ENCODE measurements around the gene CAMTA1. TPM values are rescaled to one million over a fixed set of nuclear protein-coding genes. Genes with fewer than 3 reads are reported as not detected.

Gene CAMTA1
- total RNA-seq, 1 donor from 2014 or later, result 47.9 TPM

DNA sequence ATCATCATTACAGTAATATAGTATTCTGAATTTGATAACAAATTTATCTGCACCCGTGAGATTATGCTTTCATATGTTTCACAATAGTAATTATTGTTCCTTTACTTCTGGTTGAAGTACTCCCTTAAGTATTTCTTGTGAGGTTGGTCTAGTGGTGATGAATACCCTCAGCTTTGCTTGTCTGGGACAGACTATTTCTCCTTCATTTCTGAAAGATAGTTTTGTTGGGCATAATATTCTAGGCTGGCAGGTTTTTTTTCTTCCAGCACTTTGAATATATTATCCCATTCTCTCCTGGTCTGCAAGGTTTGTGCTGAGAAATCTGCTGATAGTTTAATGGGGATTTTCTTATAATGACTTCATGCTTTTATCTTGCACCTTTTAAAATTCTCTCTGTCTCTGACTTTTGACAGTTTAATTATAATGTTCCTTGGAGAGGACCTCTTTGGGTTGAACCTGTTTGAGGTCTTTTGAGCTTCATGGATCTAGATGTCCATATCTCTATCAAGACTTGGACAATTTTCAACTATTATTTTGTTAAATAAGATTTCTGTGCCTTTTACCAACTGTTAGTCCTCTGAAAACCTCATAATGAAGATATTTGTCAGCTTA, 614.4 kb downstream of the CAMTA1 start:
- H3K27me3 ChIP-seq (ENCODE audit: low read depth), result no peaks in the 10 kb centered on the region
- H3K4me1 ChIP-seq, result no peaks in the 10 kb centered on the region
- ATAC-seq (no peak), DNase-seq (no peak)
- H3K9me3 ChIP-seq, result peaks cover 18% of the 10 kb centered on the region
- TF ChIP-seq, protein P1, sequence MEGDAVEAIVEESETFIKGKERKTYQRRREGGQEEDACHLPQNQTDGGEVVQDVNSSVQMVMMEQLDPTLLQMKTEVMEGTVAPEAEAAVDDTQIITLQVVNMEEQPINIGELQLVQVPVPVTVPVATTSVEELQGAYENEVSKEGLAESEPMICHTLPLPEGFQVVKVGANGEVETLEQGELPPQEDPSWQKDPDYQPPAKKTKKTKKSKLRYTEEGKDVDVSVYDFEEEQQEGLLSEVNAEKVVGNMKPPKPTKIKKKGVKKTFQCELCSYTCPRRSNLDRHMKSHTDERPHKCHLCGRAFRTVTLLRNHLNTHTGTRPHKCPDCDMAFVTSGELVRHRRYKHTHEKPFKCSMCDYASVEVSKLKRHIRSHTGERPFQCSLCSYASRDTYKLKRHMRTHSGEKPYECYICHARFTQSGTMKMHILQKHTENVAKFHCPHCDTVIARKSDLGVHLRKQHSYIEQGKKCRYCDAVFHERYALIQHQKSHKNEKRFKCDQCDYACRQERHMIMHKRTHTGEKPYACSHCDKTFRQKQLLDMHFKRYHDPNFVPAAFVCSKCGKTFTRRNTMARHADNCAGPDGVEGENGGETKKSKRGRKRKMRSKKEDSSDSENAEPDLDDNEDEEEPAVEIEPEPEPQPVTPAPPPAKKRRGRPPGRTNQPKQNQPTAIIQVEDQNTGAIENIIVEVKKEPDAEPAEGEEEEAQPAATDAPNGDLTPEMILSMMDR (IDR thresholded peaks at IDR 0.05), result no peak
- no peak overlapping the region for H3K4me3 ChIP-seq
- H3K27ac ChIP-seq, result no peak overlapping the region
- H3K36me3 ChIP-seq, result no peaks in the 10 kb centered on the region
- intact Hi-C loops (cut with DNase I), result no loop called here

DNA sequence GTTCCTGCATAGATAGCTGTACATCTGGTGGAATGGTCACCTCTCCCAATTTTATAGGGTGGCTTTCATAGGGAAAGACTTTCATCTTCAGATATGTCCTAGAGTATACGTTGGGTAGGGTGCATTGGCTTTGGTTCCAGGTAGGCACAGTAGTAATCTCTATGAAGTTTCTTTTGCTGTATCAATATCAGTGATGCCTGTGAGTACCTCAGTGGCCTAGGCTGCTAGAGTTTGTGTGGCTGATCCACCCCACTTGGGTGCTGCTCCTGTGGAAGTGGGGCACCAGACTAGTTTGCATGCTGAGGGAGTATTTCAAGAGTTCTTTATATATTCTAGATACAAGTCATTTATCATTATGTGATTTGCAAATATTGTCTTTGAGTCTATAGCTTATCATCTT, 615.3 kb downstream of the CAMTA1 start:
- DNase-seq, result no peak
- Histone ChIP-seq H3K4me3 (no peak overlapping the region), H3K27me3 (ENCODE audit: low read depth) (no peaks in the 10 kb centered on the region), H3K36me3 (no peaks in the 10 kb centered on the region), H3K27ac (no peak overlapping the region), H3K4me1 (no peaks in the 10 kb centered on the region), H3K9me3 (peaks cover 13% of the 10 kb centered on the region)
- no peak for ATAC-seq
- TF ChIP-seq, protein P1 (IDR thresholded peaks at IDR 0.05), result no peak
- intact Hi-C loops (cut with DNase I), result no loop called here

DNA sequence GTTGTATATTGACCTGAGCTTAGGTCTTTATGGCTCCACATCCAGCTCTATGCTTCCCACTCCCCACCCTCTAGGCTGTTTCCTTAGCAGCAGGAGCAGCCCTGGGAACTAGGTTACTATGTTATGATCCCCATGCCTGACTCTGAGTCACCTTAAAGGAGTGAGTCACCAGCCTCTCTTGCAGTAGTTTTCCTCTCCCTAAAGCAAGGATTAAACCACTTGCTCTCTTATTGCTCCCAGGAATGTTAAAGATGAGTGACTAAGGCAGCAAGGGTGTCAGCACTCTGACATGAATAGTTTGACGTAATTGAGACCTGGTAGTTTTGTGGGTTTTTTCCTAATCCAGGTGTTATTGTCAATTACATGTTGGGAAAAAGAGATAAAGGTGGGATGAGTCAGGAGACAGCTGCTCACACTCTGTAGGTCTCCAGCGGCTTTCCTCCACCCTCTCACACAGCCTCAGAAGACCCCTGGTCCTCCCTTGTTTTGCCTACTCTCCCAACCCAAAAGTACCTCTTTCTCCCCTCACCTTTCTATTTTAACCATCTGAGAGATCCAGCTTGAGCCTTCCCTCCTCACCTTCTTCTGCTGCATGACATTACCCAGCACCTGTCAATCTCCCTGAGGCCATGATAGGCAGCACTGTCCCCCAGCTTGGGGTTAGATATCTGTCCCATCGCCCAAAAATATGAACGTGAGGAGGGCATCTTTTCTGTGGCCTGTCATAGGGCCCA, 616.7 kb downstream of the CAMTA1 start:
- ATAC-seq (peak; percentile 49 to 67), DNase-seq (no peak)
- peaks cover 8% of the 10 kb centered on the region for H3K9me3 ChIP-seq
- no peaks in the 10 kb centered on the region for H3K36me3 ChIP-seq
- H3K27me3 ChIP-seq (ENCODE audit: low read depth), result no peaks in the 10 kb centered on the region
- no peak overlapping the region for H3K27ac ChIP-seq
- TF ChIP-seq, protein P1 (IDR thresholded peaks at IDR 0.05), result no peak
- intact Hi-C loops (cut with DNase I), result no loop called here
- H3K4me3 ChIP-seq, result no peak overlapping the region
- no peaks in the 10 kb centered on the region for H3K4me1 ChIP-seq

DNA sequence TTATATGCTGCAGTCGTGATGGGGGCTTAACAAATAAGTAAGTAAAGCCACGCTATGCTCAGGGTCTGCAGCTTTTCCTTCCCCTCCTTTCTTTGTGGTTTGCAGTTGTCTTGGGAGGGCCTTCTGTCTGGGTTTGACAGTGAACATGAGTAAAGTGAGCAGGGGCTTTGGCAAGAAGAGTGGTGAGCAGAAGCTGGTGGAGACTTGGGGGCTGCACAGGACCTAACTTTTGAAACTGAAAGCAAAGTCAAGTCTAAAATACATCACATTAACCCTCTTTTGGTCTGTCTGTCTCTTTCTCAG, 617.2 kb downstream of the CAMTA1 start:
- H3K27me3 ChIP-seq (ENCODE audit: low read depth), result no peaks in the 10 kb centered on the region
- H3K4me1 ChIP-seq, result no peaks in the 10 kb centered on the region
- ATAC-seq, result no peak
- H3K9me3 ChIP-seq, result peaks cover 8% of the 10 kb centered on the region
- no peak for DNase-seq
- H3K36me3 ChIP-seq, result no peaks in the 10 kb centered on the region
- H3K27ac ChIP-seq, result no peak overlapping the region
- intact Hi-C loops (cut with DNase I), result no loop called here
- no peak overlapping the region for H3K4me3 ChIP-seq
- TF ChIP-seq, protein P1 (IDR thresholded peaks at IDR 0.05), result no peak

DNA sequence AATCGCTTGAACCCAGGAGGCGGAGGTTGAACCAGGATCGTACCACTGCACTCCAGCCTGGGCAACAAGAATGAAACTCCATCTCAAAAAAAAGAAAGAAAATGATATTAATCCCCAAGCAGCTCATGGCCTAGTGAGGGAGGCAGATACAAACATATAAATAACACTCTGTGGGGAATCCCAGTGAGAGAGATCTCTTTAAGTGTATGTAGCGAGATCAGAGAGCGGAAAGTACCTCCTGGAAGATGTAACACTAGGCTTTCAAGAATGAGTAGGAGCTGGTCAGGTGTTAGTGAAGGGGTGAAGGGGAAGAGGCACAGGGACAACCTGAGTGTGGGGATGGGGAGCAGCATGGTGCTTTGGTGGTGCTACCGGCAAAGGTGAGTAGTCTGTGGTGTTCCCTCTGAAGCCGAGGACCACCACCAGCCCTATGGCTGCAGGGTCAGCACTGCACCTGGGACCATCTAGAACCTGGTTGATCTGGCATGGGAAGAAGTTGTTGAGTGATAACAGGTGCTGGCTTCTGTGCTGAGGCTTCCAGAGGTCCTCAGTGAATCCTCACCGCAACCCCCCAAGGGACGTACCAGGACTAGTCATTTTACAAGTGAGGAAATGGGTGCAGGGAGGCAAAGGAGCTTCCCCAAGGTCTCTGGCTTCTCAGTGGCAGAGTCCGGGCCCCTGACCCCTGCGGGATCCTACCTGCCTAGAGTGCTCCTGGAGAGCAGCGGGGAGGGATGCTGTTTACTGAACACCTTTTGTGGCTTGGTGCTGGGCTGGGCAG, 618.2 kb downstream of the CAMTA1 start:
- no peak overlapping the region for H3K27ac ChIP-seq
- no peak overlapping the region for H3K4me3 ChIP-seq
- H3K4me1 ChIP-seq, result no peaks in the 10 kb centered on the region
- peaks cover 8% of the 10 kb centered on the region for H3K9me3 ChIP-seq
- intact Hi-C loops (cut with DNase I), result no loop called here
- H3K27me3 ChIP-seq (ENCODE audit: low read depth), result no peaks in the 10 kb centered on the region
- no peaks in the 10 kb centered on the region for H3K36me3 ChIP-seq
- TF ChIP-seq, protein P1 (IDR thresholded peaks at IDR 0.05), result no peak
- no peak for ATAC-seq
- no peak for DNase-seq

Data from lower lobe of right lung (tissue), 2 donors.